IMR-90 (cell line): ENCODE results near the gene KCNQ1. TPM values are rescaled to one million over a fixed set of nuclear protein-coding genes. Genes with fewer than 3 reads are reported as not detected.

Source experiments
- ATAC-seq: fragments of 200-7000 bp; cut with Tn5 transposase; 2 replicates; pipeline ENCODE4 v1.9.1; 2020; ENCODE audit warnings: low read depth, mild to moderate bottlenecking, moderate library complexity
- BruUV-seq: library from RNA; stranded (reverse); fragments of 400-500 nt; replicated peaks from 2 replicates; lab custom pipeline; 2021; lab: Mats Ljungman, UMichigan
- CTCF ChIA-PET: fragments of 300-600 bp; formaldehyde crosslinking; extraction: SDS; loops from one replicate; lab custom pipeline; 2021; ENCODE audit warnings: antibody characterized with exemption; lab: Yijun Ruan, JAX
- POLR2A ChIA-PET: fragments of 300-600 bp; sonication (Branson Sonifier 250); formaldehyde crosslinking; loops from one replicate; lab custom pipeline; 2022; ENCODE audit warnings: antibody characterized with exemption; ENCODE audit not compliant: unreplicated experiment; lab: Charles Lee
- DNase-seq: peaks from one replicate; pipeline ENCODE4 v3.0.0; 2013
- H2AFZ ChIP-seq: replicated peaks from 2 replicates; pipeline ENCODE3; 2013; ENCODE audit warnings: low read length, mild to moderate bottlenecking; ENCODE audit not compliant: poor library complexity
- H2AK5ac ChIP-seq: 2 replicates; pipeline ENCODE4 v1.6.1; 2013; ENCODE audit warnings: low read depth, low read length, inconsistent platforms
- H2AK9ac ChIP-seq: replicated peaks from 2 replicates; pipeline ENCODE3; 2013; ENCODE audit warnings: mild to moderate bottlenecking, low read depth, low read length, moderate library complexity; ENCODE audit not compliant: poor library complexity
- H2BK120ac ChIP-seq: 2 replicates; pipeline ENCODE4 v1.6.1; 2013; ENCODE audit warnings: low read depth, low read length, inconsistent platforms
- H2BK15ac ChIP-seq: 3 replicates; pipeline ENCODE4 v1.6.1; 2013; ENCODE audit warnings: low read depth, low read length, inconsistent platforms
- H2BK20ac ChIP-seq: 2 replicates; pipeline ENCODE4 v1.6.1; 2013; ENCODE audit warnings: low read depth, mild to moderate bottlenecking, inconsistent platforms, low read length, moderate library complexity
- H2BK5ac ChIP-seq: 2 replicates; pipeline ENCODE4 v1.6.1; 2013; ENCODE audit warnings: mild to moderate bottlenecking, low read depth, low read length, inconsistent platforms; ENCODE audit not compliant: poor library complexity, severe bottlenecking
- H3K14ac ChIP-seq: replicated peaks from 2 replicates; pipeline ENCODE4 v1.6.1; 2013; ENCODE audit warnings: low read depth, low read length, inconsistent platforms
- H3K18ac ChIP-seq: 2 replicates; pipeline ENCODE4 v1.6.1; 2013; ENCODE audit warnings: low read depth, low read length, control low read depth
- H3K23ac ChIP-seq: 2 replicates; pipeline ENCODE4 v1.6.1; 2013; ENCODE audit warnings: low read depth, low read length, inconsistent platforms
- H3K27ac ChIP-seq: 2 replicates; pipeline ENCODE4 v1.5.1; 2013; ENCODE audit warnings: mild to moderate bottlenecking, control low read depth, low read length; ENCODE audit not compliant: insufficient read depth
- H3K27me3 ChIP-seq: 2 replicates; pipeline ENCODE4 v1.6.1; 2013; ENCODE audit warnings: low read length; ENCODE audit not compliant: control insufficient read depth, insufficient read depth
- H3K36me3 ChIP-seq: 2 replicates; pipeline ENCODE4 v1.6.1; 2013; ENCODE audit warnings: low read length, mixed read lengths; ENCODE audit not compliant: control insufficient read depth, insufficient read depth
- H3K4ac ChIP-seq: 2 replicates; pipeline ENCODE4 v1.6.1; 2013; ENCODE audit warnings: low read depth, low read length, inconsistent platforms
- H3K4me1 ChIP-seq: 2 replicates; pipeline ENCODE4 v1.6.1; 2013; ENCODE audit warnings: low read length, mixed read lengths; ENCODE audit not compliant: control insufficient read depth, insufficient read depth
- H3K4me2 ChIP-seq: 2 replicates; pipeline ENCODE4 v1.6.1; 2013; ENCODE audit warnings: low read depth, mild to moderate bottlenecking, control low read depth, low read length, moderate library complexity
- H3K4me3 ChIP-seq: 2 replicates; pipeline ENCODE4 v1.5.1; 2013; ENCODE audit warnings: low read depth, mild to moderate bottlenecking, control low read depth, low read length, moderate library complexity; ENCODE audit not compliant: insufficient read depth
- H3K56ac ChIP-seq: 2 replicates; pipeline ENCODE4 v1.6.1; 2013; ENCODE audit warnings: low read length, inconsistent platforms; ENCODE audit not compliant: insufficient read depth; ENCODE audit errors: extremely low read depth
- H3K79me1 ChIP-seq, 2 experiments: 2 replicates each; pipeline ENCODE4 v1.6.1; 2013; ENCODE audit warnings: low read length in 2 of 2, inconsistent platforms in 1 of 2, low read depth in 1 of 2
- H3K9ac ChIP-seq: 2 replicates; pipeline ENCODE4 v1.6.1; 2013; ENCODE audit warnings: low read depth, low read length, control low read depth
- H3K9me1 ChIP-seq: 2 replicates; pipeline ENCODE4 v1.6.1; 2013; ENCODE audit warnings: low read length, inconsistent platforms; ENCODE audit not compliant: insufficient read depth
- H3K9me3 ChIP-seq: 2 replicates; pipeline ENCODE4 v1.6.1; 2013; ENCODE audit warnings: low read length; ENCODE audit not compliant: control insufficient read depth, insufficient read depth
- H4K20me1 ChIP-seq: 2 replicates; pipeline ENCODE4 v1.6.1; 2013; ENCODE audit warnings: low read length, inconsistent platforms; ENCODE audit not compliant: insufficient read depth
- H4K5ac ChIP-seq: 2 replicates; pipeline ENCODE4 v1.6.1; 2013; ENCODE audit warnings: mild to moderate bottlenecking, low read depth, low read length, control low read depth
- H4K8ac ChIP-seq, 2 experiments: 2 replicates each; pipeline ENCODE4 v1.6.1; 2013; ENCODE audit warnings: low read depth in 2 of 2, low read length in 2 of 2, control low read depth in 1 of 2, inconsistent platforms in 1 of 2
- H4K91ac ChIP-seq: 2 replicates; pipeline ENCODE4 v1.6.1; 2013; ENCODE audit warnings: low read depth, low read length, inconsistent platforms; ENCODE audit not compliant: insufficient read depth
- BHLHE40 ChIP-seq: fragments of 150-350 bp; IDR thresholded peaks from 2 replicates; pipeline ENCODE4 v1.6.1; 2016; ENCODE audit warnings: mild to moderate bottlenecking, low read depth, low read length
- CEBPB ChIP-seq: IDR thresholded peaks from 2 replicates; pipeline ENCODE4 v1.6.1; 2012; ENCODE audit warnings: low read depth, low read length, improper control_type of control experiment
- CHD1 ChIP-seq: IDR thresholded peaks from 2 replicates; pipeline ENCODE4 v1.6.1; 2012; ENCODE audit warnings: low read depth, low read length, improper control_type of control experiment
- CTCF ChIP-seq: conservative IDR thresholded peaks from 2 replicates; pipeline ENCODE4 v1.5.1; 2012; ENCODE audit warnings: mild to moderate bottlenecking, low read depth, low read length, improper control_type of control experiment
- FOS ChIP-seq: fragments of 150-350 bp; IDR thresholded peaks from 2 replicates; pipeline ENCODE4 v1.6.1; 2016; ENCODE audit warnings: low read depth, low read length
- MAFK ChIP-seq: IDR thresholded peaks from 2 replicates; pipeline ENCODE4 v1.6.1; 2012; ENCODE audit warnings: low read depth, low read length, improper control_type of control experiment
- MAZ ChIP-seq: IDR thresholded peaks from 2 replicates; pipeline ENCODE4 v1.6.1; 2012; ENCODE audit warnings: low read depth, mild to moderate bottlenecking, low read length, improper control_type of control experiment, moderate library complexity, borderline replicate concordance
- MXI1 ChIP-seq: IDR thresholded peaks from 2 replicates; pipeline ENCODE4 v1.6.1; 2012; ENCODE audit warnings: low read depth, mild to moderate bottlenecking, low read length, moderate library complexity, borderline replicate concordance
- NFE2L2 ChIP-seq: fragments of 150-350 bp; IDR thresholded peaks from 2 replicates; pipeline ENCODE4 v1.6.1; 2016; ENCODE audit warnings: low read depth, mild to moderate bottlenecking, low read length
- POLR2A ChIP-seq: IDR thresholded peaks from 2 replicates; pipeline ENCODE4 v1.6.1; 2012; ENCODE audit warnings: mild to moderate bottlenecking, low read depth, low read length
- RAD21 ChIP-seq: IDR thresholded peaks from 2 replicates; pipeline ENCODE4 v1.6.1; 2012; ENCODE audit warnings: low read length, improper control_type of control experiment
- RCOR1 ChIP-seq: IDR thresholded peaks from 2 replicates; pipeline ENCODE4 v1.6.1; 2012; ENCODE audit warnings: mild to moderate bottlenecking, low read length, improper control_type of control experiment; ENCODE audit not compliant: insufficient replicate concordance
- RFX5 ChIP-seq: IDR thresholded peaks from 2 replicates; pipeline ENCODE4 v1.8.0; 2012; ENCODE audit warnings: low read depth, mild to moderate bottlenecking, low read length, moderate library complexity
- SMC3 ChIP-seq: fragments of 150-350 bp; IDR thresholded peaks from 2 replicates; pipeline ENCODE4 v1.6.1; 2016; ENCODE audit warnings: low read depth, mild to moderate bottlenecking, antibody characterized with exemption, low read length, moderate library complexity
- USF2 ChIP-seq: fragments of 150-350 bp; IDR thresholded peaks from 2 replicates; pipeline ENCODE4 v1.6.1; 2017; ENCODE audit warnings: mild to moderate bottlenecking, antibody characterized with exemption, low read length, low read depth
- WGBS, 2 experiments: methylation state at CpG; one replicate each; pipeline versions ENCODE4 v1.1.5 to v1.1.7; 2013; ENCODE audit warnings: missing lambda C conversion rate in 2 of 2; ENCODE audit not compliant: insufficient read length in 1 of 2; ENCODE audit errors: extremely low coverage in 2 of 2; 5-methylcytosine and 5-hydroxymethylcytosine counted together
- dilution Hi-C: fragments of 300-500 bp; cut with HindIII; formaldehyde crosslinking; loops from one replicate; pipeline ENCODE4 v1.14.3; 2018; ENCODE audit warnings: low sequenced_read_pairs; ENCODE audit not compliant: unreplicated experiment
- in situ Hi-C: fragments of 300-500 bp; cut with MboI; formaldehyde crosslinking; loops from 3 replicates; pipeline ENCODE4 v1.14.3; 2019; ENCODE audit warnings: low sequenced_read_pairs, inconsistent platforms, mixed read lengths
- intact Hi-C: fragments of 100-400 bp; cut with micrococcal nuclease; formaldehyde crosslinking; loops from 2 replicates; pipeline ENCODE4 v1.10.0; 2022
- polyA plus RNA-seq, 3 experiments: library from polyadenylated mRNA; depleted of rRNA; stranded (reverse); fragments of >200 nt; gene quantifications; 2 replicates each; pipeline ENCODE4 v1.2.3, GENCODE V29; 2012; ENCODE audit warnings: low replicate concordance in 1 of 3
- total RNA-seq: library from RNA; depleted of rRNA; stranded (reverse); fragments of >200 nt; gene quantifications from 2 replicates; pipeline ENCODE4 v1.2.3, GENCODE V29; 2012
- TF ChIP-seq, protein P1 (sequence below): fragments of 150-350 bp; IDR thresholded peaks from 2 replicates; pipeline ENCODE4 v1.6.1; 2016; ENCODE audit warnings: low read depth, mild to moderate bottlenecking, low read length, moderate library complexity, borderline replicate concordance

KCNQ1 gene
- total and polyA plus RNA-seq, 2 of the 4 experiments (the other 2 are of a cell fraction): 0.07 TPM; not detected in 1

DNA sequence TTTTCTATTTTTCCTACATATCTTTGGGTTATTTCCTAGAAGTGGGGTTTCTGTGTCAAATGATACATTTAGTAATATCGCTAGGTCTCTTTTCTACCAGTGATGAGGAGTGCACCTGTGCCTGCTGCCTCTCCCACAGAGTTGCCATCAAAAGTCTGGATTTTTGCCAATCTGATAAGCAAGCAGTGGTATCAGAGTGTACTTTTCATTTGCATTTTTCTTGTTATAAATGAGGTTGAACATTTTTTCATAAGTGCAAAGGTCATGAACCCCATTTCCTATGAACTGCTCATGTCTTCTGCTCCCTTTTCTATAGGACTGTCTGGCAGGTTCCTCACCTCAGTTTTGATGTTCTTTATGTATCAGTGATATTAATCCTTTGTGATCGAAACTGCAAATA, 2.2 kb upstream of the KCNQ1 start:
- H4K5ac ChIP-seq: no peak overlapping the region
- dilution Hi-C loops (no loop called here), intact Hi-C loops (no loop called here), in situ Hi-C loops (no loop called here)
- H3K18ac ChIP-seq: no peak overlapping the region
- H4K8ac ChIP-seq: no peak overlapping the region
- CTCF ChIA-PET: no interaction called here
- no peak overlapping the region for H2AK5ac ChIP-seq
- peaks cover 37% of the 10 kb centered on the region for H3K27me3 ChIP-seq
- H2BK120ac ChIP-seq: no peak overlapping the region
- BruUV-seq: no TSS peak
- H3K4ac ChIP-seq: no peak overlapping the region
- no peaks in the 10 kb centered on the region for H3K4me1 ChIP-seq
- H3K9ac ChIP-seq: no peak overlapping the region
- no peaks in the 10 kb centered on the region; the same call in 1 of the 2 replicates for H3K9me3 ChIP-seq
- no peak overlapping the region for H2BK15ac ChIP-seq
- no peaks in the 10 kb centered on the region for H4K20me1 ChIP-seq
- no peak overlapping the region for H3K23ac ChIP-seq
- no peak overlapping the region for H3K27ac ChIP-seq
- H3K56ac ChIP-seq: no peak overlapping the region
- H2AK9ac ChIP-seq: no peak overlapping the region
- WGBS, 2 experiments: no CpG with 5 or more reads among the region's 2 CpGs
- H3K4me3 ChIP-seq: no peak overlapping the region
- H3K14ac ChIP-seq: no peak overlapping the region
- H3K4me2 ChIP-seq: no peak overlapping the region
- TF ChIP-seq NFE2L2 (no peak), BHLHE40 (no peak), POLR2A (no peak), CHD1 (no peak), RAD21 (no peak), CEBPB (no peak), SMC3 (no peak), RFX5 (no peak), CTCF (no peak), MAFK (no peak), FOS (no peak), RCOR1 (no peak), MAZ (no peak), MXI1 (no peak), USF2 (no peak)
- TF ChIP-seq, protein P1, sequence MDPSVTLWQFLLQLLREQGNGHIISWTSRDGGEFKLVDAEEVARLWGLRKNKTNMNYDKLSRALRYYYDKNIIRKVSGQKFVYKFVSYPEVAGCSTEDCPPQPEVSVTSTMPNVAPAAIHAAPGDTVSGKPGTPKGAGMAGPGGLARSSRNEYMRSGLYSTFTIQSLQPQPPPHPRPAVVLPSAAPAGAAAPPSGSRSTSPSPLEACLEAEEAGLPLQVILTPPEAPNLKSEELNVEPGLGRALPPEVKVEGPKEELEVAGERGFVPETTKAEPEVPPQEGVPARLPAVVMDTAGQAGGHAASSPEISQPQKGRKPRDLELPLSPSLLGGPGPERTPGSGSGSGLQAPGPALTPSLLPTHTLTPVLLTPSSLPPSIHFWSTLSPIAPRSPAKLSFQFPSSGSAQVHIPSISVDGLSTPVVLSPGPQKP: no peak
- ATAC-seq (no peak), DNase-seq (no peak)
- no peaks in the 10 kb centered on the region for H3K36me3 ChIP-seq
- H4K91ac ChIP-seq: no peak overlapping the region
- H3K79me1 ChIP-seq: no peaks in the 10 kb centered on the region
- no peak overlapping the region for H2BK5ac ChIP-seq
- no peaks in the 10 kb centered on the region for H3K9me1 ChIP-seq
- H2AFZ ChIP-seq: no peak overlapping the region
- POLR2A ChIA-PET: no interaction called here
- no peak overlapping the region for H2BK20ac ChIP-seq
